ENCODE measurements around the gene MUC6. TPM values are rescaled to one million over a fixed set of nuclear protein-coding genes. Genes with fewer than 3 reads are reported as not detected.

The MUC6 gene
- 0.54 TPM for polyA plus RNA-seq (2012; ENCODE audit: insufficient read depth, insufficient read length, low read depth)

- Histone ChIP-seq H3K4me1 (no peaks in the 10 kb centered on the region), H3K27me3 (no peaks in the 10 kb centered on the region), H3K9me3 (no peaks in the 10 kb centered on the region), H3K4me3 (ENCODE audit: low read depth, low read length) (no peak within 1 kb of the TSS), H3K36me3 (no peaks in the 10 kb centered on the region)
- DNase-seq = peak; percentile 29
- TF ChIP-seq CTCF (IDR thresholded peaks at IDR 0.05; ENCODE audit: low read depth, low read length) = no peak
Observed at GRCh38 chr11:1036303-1036923, at the start of gene MUC6. Gene MUC6, minus strand, starts transcription at chr11:1036718. Its CDS starts 63 bp downstream, at chr11:1036655.

- Histone ChIP-seq H3K4me1 (no peaks in the 10 kb centered on the region), H3K9me3 (no peaks in the 10 kb centered on the region), H3K36me3 (no peaks in the 10 kb centered on the region), H3K4me3 (ENCODE audit: low read depth, low read length) (no peak overlapping the region), H3K27me3 (0 out of 2 replicates have a peak, but pooled peaks cover 4% of the 10 kb centered on the region)
- no peak for TF ChIP-seq CTCF (IDR thresholded peaks at IDR 0.05; ENCODE audit: low read depth, low read length)
- DNase-seq = no peak
Observed at GRCh38 chr11:1085440-1086170, 49.1 kb upstream of the MUC6 start.

GRCh38 chr11:1084561-1085439 lies 48.3 kb upstream of the MUC6 start:
- Histone ChIP-seq H3K36me3 (no peaks in the 10 kb centered on the region), H3K27me3 (0 out of 2 replicates have a peak, but pooled peaks cover 4% of the 10 kb centered on the region), H3K9me3 (no peaks in the 10 kb centered on the region), H3K4me1 (no peaks in the 10 kb centered on the region), H3K4me3 (ENCODE audit: low read depth, low read length) (no peak overlapping the region)
- no peak for TF ChIP-seq CTCF (IDR thresholded peaks at IDR 0.05; ENCODE audit: low read depth, low read length)
- DNase-seq = no peak

GRCh38 chr11:1083621-1084551 lies 47.4 kb upstream of the MUC6 start:
- Histone ChIP-seq H3K4me3 (ENCODE audit: low read depth, low read length) (no peak overlapping the region), H3K36me3 (no peaks in the 10 kb centered on the region), H3K4me1 (no peaks in the 10 kb centered on the region), H3K27me3 (0 out of 2 replicates have a peak, but pooled peaks cover 4% of the 10 kb centered on the region), H3K9me3 (no peaks in the 10 kb centered on the region)
- no peak for TF ChIP-seq CTCF (IDR thresholded peaks at IDR 0.05; ENCODE audit: low read depth, low read length)
- no peak for DNase-seq

- no peaks in the 10 kb centered on the region for H3K36me3 ChIP-seq
- DNase-seq = no peak
- H3K27me3 ChIP-seq = 0 out of 2 replicates have a peak, but pooled peaks cover 7% of the 10 kb centered on the region
- no peaks in the 10 kb centered on the region for H3K9me3 ChIP-seq
- no peak for TF ChIP-seq CTCF (IDR thresholded peaks at IDR 0.05; ENCODE audit: low read depth, low read length)
- no peak overlapping the region for H3K4me3 ChIP-seq (ENCODE audit: low read depth, low read length)
- no peaks in the 10 kb centered on the region for H3K4me1 ChIP-seq
Observed at GRCh38 chr11:1082728-1083620, 46.5 kb upstream of the MUC6 start.

Data from BE2C (cell line).